PFSK-1 (cell line): ENCODE measurements around the gene INA. TPM values are rescaled to one million over a fixed set of nuclear protein-coding genes. Genes with fewer than 3 reads are reported as not detected.

Source experiments
- FOXP2 ChIP-seq: optimal IDR thresholded peaks from 2 replicates; pipeline ENCODE3; 2011; ENCODE audit warnings: borderline replicate concordance, control low read depth, inconsistent platforms; ENCODE audit not compliant: insufficient read depth; ENCODE audit errors: extremely low read length, extremely low read depth
- POLR2AphosphoS5 ChIP-seq: IDR thresholded peaks from 2 replicates; pipeline ENCODE4 v1.6.1; 2012; ENCODE audit warnings: low read depth, mild to moderate bottlenecking, control low read depth, low read length, moderate library complexity
- SIN3A ChIP-seq: IDR thresholded peaks from 2 replicates; pipeline ENCODE4 v1.6.1; 2012; ENCODE audit warnings: mild to moderate bottlenecking, low read length, moderate library complexity, borderline replicate concordance; ENCODE audit not compliant: insufficient read depth
- TAF1 ChIP-seq: IDR thresholded peaks from 2 replicates; pipeline ENCODE4 v1.6.1; 2012; ENCODE audit warnings: low read length, control low read depth, borderline replicate concordance; ENCODE audit not compliant: insufficient read depth
- polyA plus RNA-seq: library from polyadenylated mRNA; unstranded; fragments of >200 nt; gene quantifications from one replicate; pipeline ENCODE4 v1.2.1, GENCODE V29; 2012; ENCODE audit warnings: low read depth, missing spikeins; ENCODE audit not compliant: insufficient read length
- TF ChIP-seq, protein P1 (sequence below), 2 experiments: IDR thresholded peaks; 2 replicates each; pipeline versions ENCODE4 v1.6.1 to v1.8.0; 2011 to 2012; ENCODE audit warnings: low read depth in 2 of 2, low read length in 2 of 2, control low read depth in 1 of 2, inconsistent platforms in 1 of 2, mild to moderate bottlenecking in 1 of 2, moderate library complexity in 1 of 2; ENCODE audit not compliant: insufficient read depth in 1 of 2

Gene INA
- polyA plus RNA-seq = not detected

- TF ChIP-seq, protein P1, sequence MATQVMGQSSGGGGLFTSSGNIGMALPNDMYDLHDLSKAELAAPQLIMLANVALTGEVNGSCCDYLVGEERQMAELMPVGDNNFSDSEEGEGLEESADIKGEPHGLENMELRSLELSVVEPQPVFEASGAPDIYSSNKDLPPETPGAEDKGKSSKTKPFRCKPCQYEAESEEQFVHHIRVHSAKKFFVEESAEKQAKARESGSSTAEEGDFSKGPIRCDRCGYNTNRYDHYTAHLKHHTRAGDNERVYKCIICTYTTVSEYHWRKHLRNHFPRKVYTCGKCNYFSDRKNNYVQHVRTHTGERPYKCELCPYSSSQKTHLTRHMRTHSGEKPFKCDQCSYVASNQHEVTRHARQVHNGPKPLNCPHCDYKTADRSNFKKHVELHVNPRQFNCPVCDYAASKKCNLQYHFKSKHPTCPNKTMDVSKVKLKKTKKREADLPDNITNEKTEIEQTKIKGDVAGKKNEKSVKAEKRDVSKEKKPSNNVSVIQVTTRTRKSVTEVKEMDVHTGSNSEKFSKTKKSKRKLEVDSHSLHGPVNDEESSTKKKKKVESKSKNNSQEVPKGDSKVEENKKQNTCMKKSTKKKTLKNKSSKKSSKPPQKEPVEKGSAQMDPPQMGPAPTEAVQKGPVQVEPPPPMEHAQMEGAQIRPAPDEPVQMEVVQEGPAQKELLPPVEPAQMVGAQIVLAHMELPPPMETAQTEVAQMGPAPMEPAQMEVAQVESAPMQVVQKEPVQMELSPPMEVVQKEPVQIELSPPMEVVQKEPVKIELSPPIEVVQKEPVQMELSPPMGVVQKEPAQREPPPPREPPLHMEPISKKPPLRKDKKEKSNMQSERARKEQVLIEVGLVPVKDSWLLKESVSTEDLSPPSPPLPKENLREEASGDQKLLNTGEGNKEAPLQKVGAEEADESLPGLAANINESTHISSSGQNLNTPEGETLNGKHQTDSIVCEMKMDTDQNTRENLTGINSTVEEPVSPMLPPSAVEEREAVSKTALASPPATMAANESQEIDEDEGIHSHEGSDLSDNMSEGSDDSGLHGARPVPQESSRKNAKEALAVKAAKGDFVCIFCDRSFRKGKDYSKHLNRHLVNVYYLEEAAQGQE (IDR thresholded peaks at IDR 0.05; ENCODE audit: insufficient read depth in 1 of 2, low read depth in 2 of 2, low read length in 2 of 2) = no peak; a peak in 1 of 4 replicates
- TF ChIP-seq POLR2AphosphoS5 = no peak
- TF ChIP-seq SIN3A = no peak
- TF ChIP-seq TAF1 = no peak
- no peak for TF ChIP-seq FOXP2
These were observed at the start of gene INA for GRCh38 chr10:103276896-103277712. INA (plus strand) TSS chr10:103277138; CDS start chr10:103277212, 74 bp downstream.

DNA sequence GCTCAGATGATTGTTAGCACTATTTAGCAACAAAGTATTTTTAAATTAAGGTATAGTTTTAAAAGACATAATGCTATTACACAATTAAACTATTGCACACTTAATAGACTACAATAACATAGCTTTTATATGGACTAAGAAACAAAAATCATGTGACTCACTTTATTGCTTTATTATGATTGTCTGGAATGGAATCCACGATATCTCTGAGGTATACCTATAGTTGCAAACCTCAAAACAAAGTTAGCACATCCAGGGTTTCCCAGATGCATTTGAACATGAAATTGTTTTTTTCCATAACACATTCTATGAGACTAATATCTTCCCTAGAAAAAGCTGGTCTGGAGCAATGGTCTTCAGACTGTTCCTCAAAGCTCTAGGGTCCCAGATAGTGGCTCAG is 49.5 kb upstream of the INA start:
- TF ChIP-seq POLR2AphosphoS5 = no peak
- TF ChIP-seq FOXP2 = no peak
- TF ChIP-seq, protein P1 (IDR thresholded peaks at IDR 0.05; ENCODE audit: insufficient read depth in 1 of 2, low read depth in 2 of 2, low read length in 2 of 2) = no peak
- no peak for TF ChIP-seq SIN3A
- no peak for TF ChIP-seq TAF1

GRCh38 chr10:103231047-103231551 is 45.8 kb upstream of the INA start:
- no peak for TF ChIP-seq TAF1
- TF ChIP-seq, protein P1 (IDR thresholded peaks at IDR 0.05; ENCODE audit: insufficient read depth in 1 of 2, low read depth in 2 of 2, low read length in 2 of 2) = no peak
- no peak for TF ChIP-seq SIN3A
- no peak for TF ChIP-seq FOXP2
- no peak for TF ChIP-seq POLR2AphosphoS5

DNA sequence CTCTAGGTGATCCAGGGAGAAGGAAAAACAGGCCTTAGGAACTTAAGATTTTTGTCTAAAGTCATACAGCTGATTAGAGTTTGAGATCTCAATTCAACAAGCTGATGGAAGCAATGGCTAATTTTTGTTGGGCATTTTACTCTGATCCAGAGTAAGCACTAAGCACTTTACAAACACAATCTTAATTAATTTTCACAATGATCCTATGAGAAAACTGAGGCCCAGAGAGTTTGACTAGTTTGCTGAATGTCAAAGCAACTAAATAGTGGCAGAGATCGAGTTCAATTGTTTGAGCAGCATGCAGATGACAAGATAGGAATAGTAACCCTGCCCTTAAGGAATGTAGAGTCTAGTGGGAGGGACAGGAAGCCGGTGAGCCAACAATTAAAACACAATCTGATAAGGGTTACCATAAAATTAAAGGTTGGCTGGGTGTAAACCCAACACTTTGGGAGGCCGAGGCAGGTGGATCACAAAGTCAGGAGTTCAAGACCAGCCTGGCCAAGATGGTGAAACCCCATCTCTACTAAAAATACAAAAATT is 44.7 kb upstream of the INA start:
- TF ChIP-seq POLR2AphosphoS5 (no peak), FOXP2 (no peak), SIN3A (no peak), TAF1 (no peak)
- TF ChIP-seq, protein P1 (IDR thresholded peaks at IDR 0.05; ENCODE audit: insufficient read depth in 1 of 2, low read depth in 2 of 2, low read length in 2 of 2) = no peak
